ENCODE results near the gene RALGAPA2. TPM values are rescaled to one million over a fixed set of nuclear protein-coding genes. Genes with fewer than 3 reads are reported as not detected.

The RALGAPA2 gene
- total RNA-seq, 4 donors from 2014 or later: 13.3 to 29.8 (median 23.6) TPM

- WGBS, 2 donors: 75 to 81% methylated on average over 3 of the region's 3 CpGs
- Histone ChIP-seq H3K4me1 (no peaks in the 10 kb centered on the region), H3K9me3 (no peaks in the 10 kb centered on the region), H3K27ac (no peak overlapping the region), H3K36me3 (peaks cover 4 to 49% (median 4%) of the 10 kb centered on the region in 3 donors), H3K27me3 (no peaks in the 10 kb centered on the region), H3K4me3 (no peak overlapping the region)
- TF ChIP-seq CTCF (IDR thresholded peaks at IDR 0.05) (no peak), POLR2A (IDR thresholded peaks at IDR 0.05) (no peak)
- intact Hi-C loops (cut with DNase I): no loop called here
- DNase-seq: no peak
Measured at GRCh38 chr20:20535051-20535450, 177.4 kb downstream of the RALGAPA2 start.

GRCh38 chr20:20531283-20531682 is 181.2 kb downstream of the RALGAPA2 start:
- no peak for TF ChIP-seq POLR2A (IDR thresholded peaks at IDR 0.05)
- TF ChIP-seq CTCF (IDR thresholded peaks at IDR 0.05): no peak
- peaks cover 4 to 68% (median 4%) of the 10 kb centered on the region in 3 donors for H3K36me3 ChIP-seq
- WGBS, 2 donors: 90 to 100% methylated on average over 1 to 6 of the region's 6 CpGs

GRCh38 chr20:20530428-20531151 is 181.9 kb downstream of the RALGAPA2 start:
- TF ChIP-seq POLR2A (IDR thresholded peaks at IDR 0.05) (no peak), CTCF (IDR thresholded peaks at IDR 0.05) (no peak)
- intact Hi-C loops (cut with DNase I): no loop called here
- Histone ChIP-seq H3K27me3 (no peaks in the 10 kb centered on the region), H3K27ac (no peak overlapping the region), H3K4me3 (no peak overlapping the region), H3K4me1 (no peaks in the 10 kb centered on the region), H3K36me3 (peaks cover 4 to 64% (median 4%) of the 10 kb centered on the region in 3 donors), H3K9me3 (no peaks in the 10 kb centered on the region)
- DNase-seq: no peak
- 86 to 88% methylated on average over 3 to 7 of the region's 7 CpGs for WGBS, 2 donors

More at GRCh38 chr20:20531283-20531682, 181.2 kb downstream of the RALGAPA2 start:
- Histone ChIP-seq H3K4me1 (no peaks in the 10 kb centered on the region), H3K27ac (no peak overlapping the region), H3K4me3 (no peak overlapping the region), H3K27me3 (no peaks in the 10 kb centered on the region), H3K9me3 (no peaks in the 10 kb centered on the region)
- intact Hi-C loops (cut with DNase I): no loop called here
- DNase-seq: no peak

GRCh38 chr20:20529597-20529996 is 182.8 kb downstream of the RALGAPA2 start:
- Histone ChIP-seq H3K9me3 (no peaks in the 10 kb centered on the region), H3K4me3 (no peak overlapping the region), H3K27ac (no peak overlapping the region), H3K27me3 (no peaks in the 10 kb centered on the region), H3K4me1 (no peaks in the 10 kb centered on the region), H3K36me3 (peaks cover 4 to 64% (median 4%) of the 10 kb centered on the region in 3 donors)
- 96 to 99% methylated on average over 4 of the region's 4 CpGs for WGBS, 2 donors
- DNase-seq: no peak
- TF ChIP-seq CTCF (IDR thresholded peaks at IDR 0.05): no peak
- no peak for TF ChIP-seq POLR2A (IDR thresholded peaks at IDR 0.05)
- intact Hi-C loops (cut with DNase I): no loop called here

GRCh38 chr20:20528861-20529260 is 183.6 kb downstream of the RALGAPA2 start:
- no peak overlapping the region for H3K27ac ChIP-seq
- H3K27me3 ChIP-seq: no peaks in the 10 kb centered on the region
- TF ChIP-seq CTCF (IDR thresholded peaks at IDR 0.05) (no peak), POLR2A (IDR thresholded peaks at IDR 0.05) (no peak)
- H3K4me3 ChIP-seq: no peak overlapping the region
- peaks cover 4 to 70% (median 4%) of the 10 kb centered on the region in 3 donors for H3K36me3 ChIP-seq
- H3K4me1 ChIP-seq: no peaks in the 10 kb centered on the region
- H3K9me3 ChIP-seq: no peaks in the 10 kb centered on the region
- WGBS, 2 donors: 83 to 92% methylated on average over 3 of the region's 3 CpGs
- intact Hi-C loops (cut with DNase I): no loop called here
- no peak for DNase-seq
